NCI-H2081 (cell line): ENCODE data around the gene PNKP.

Experiments
- DNase-seq, 2 experiments: peaks; one replicate each; lab custom pipeline; 2025; lab: John Stamatoyannopoulos, UW

Gene PNKP

GRCh38 chr19:49866933-49867782 lies at the start of gene PNKP:
PNKP (minus strand) TSS chr19:49867576; CDS start chr19:49867204, 372 bp downstream.
- DNase-seq = peak; percentile 81 to 89

DNA sequence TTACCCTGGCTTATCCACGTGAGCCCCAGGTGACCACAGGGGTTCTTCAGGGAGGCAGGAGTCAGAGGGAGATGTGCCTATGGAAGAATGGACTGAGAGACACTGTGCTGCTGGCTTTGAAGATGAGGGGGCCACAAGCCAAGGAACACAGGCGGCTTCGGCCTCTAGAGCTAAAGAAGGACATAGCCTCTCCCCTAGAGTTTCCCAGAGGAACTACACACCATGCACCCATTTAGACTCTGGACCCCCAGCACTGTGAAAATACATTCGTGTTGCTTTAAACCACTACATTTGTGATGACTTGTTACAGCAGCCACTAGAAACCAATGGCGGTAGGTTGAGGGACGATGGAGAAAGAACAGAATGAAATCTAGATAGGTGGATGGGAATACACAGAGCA lies 47.9 kb upstream of the PNKP start:
- DNase-seq = no peak

- DNase-seq = no peak
Observed at GRCh38 chr19:49913720-49914119, 46.3 kb upstream of the PNKP start.

GRCh38 chr19:49912965-49913685 lies 45.7 kb upstream of the PNKP start:
- no peak for DNase-seq

DNA sequence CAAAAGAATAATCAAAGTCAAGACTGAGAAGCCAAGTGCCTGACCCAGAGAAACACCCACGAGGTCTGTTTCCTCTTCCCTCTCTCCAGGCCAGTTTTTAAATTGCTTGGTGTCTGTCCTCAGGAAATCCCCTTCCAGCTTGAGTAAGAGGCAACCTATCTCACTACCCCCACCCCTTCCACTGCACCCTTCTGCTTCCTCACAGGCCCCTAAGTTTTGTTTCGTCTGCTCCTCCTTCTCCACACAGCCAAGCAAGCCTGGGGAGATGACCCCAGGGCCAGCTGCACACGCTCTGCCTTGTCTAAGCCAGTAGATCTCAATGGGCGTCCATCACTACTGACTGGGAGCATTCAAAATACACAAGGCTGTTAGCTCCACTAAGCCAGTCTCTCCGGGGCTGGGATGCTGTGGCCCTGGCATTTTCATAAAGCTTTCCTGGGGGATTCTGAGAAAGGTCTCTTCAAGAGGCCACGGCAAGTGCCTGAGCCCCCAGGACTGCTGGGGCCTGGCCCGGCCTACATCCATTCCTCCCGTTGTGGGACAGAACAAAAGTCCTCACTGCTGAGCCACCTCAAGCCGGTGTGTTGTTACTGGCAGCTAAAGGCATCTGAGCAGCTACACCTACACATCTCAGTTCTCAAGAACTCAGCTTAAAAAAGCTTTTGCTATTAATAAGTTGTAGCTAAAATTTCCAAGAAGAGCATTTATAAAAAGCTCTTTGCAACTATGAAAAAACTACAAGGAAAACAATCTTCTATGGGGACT lies 44.2 kb upstream of the PNKP start:
- no peak for DNase-seq

GRCh38 chr19:49910179-49910578 lies 42.8 kb upstream of the PNKP start:
- DNase-seq = no peak

DNA sequence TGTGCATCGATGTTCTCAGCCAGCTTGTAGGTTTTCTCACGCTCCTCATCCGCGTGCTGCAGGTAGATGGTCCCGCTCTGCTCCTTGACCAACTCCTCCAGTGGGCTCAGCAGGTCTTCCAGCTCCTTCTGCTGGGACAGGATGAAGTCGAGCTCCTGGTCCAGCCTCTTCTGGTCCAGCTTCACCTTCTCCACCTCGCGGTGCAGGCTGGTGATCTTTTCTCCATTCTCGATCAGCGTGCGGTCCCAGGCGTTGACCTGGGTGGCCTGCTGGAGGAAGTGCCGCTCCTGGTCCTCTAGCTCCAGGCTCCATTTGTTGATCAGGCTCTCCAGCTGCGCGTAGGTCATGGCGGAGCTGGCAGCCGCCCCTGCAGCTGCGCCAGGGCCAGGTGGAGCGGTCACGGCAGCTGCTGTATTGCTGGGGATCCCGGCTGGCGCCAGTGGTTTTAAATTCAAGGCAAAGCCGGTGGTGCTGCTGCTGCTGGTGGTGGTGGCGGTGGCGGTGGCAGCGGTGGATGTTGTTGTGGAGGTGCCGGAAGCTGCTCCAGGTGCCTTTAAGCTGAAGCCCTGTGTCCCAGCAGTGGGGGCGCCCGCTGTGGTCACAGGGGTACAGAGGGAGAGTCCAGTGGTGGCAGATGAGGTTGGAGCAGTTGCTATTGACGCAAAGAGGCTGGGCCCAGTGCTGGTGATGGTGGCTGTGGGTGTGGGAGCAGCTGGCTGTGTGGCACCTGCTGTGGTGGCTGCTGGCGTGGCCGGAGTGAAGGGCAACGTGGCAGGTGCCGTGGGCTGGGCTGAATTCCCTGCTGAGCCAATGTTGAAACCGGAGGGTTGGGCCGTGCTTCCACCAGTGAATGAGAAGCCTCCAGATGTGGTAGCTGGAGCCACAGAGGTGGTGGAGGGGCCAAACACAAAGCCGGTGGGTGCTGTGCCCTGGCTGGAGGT lies 41.4 kb upstream of the PNKP start:
- no peak for DNase-seq

DNA sequence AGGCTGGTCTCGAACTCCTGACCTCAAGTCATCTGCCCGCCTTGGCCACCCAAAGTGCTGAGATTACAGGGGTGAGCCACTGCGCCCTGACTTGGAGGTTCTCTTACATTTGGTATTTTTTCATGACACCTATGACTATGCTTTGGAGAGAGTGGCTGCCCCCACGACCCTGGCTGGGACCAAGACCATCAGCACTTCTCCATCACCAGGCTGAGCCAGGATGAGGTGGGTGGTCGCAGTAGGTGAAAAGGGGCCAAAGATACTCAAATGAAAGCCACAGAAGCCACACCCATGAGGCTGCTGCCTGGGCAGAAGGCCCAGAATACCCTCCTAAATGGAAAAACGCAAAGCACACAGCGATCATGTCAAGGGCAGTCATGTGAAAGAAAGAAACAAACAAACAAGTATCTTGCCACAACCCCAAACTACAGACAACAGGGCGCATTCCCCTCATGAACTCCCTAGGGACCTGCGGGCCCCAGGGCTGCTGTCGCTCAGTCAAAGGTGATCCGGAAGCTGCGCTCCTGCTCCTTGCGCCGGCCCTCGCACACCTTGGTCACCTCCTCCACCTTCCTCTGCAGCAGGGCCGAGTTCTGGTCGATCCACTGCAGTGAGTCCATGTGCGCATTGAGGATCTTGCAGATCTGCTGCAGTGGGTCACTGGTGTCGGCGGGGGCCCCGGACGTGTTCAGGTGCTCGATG lies 40.5 kb upstream of the PNKP start:
- DNase-seq = no peak

DNA sequence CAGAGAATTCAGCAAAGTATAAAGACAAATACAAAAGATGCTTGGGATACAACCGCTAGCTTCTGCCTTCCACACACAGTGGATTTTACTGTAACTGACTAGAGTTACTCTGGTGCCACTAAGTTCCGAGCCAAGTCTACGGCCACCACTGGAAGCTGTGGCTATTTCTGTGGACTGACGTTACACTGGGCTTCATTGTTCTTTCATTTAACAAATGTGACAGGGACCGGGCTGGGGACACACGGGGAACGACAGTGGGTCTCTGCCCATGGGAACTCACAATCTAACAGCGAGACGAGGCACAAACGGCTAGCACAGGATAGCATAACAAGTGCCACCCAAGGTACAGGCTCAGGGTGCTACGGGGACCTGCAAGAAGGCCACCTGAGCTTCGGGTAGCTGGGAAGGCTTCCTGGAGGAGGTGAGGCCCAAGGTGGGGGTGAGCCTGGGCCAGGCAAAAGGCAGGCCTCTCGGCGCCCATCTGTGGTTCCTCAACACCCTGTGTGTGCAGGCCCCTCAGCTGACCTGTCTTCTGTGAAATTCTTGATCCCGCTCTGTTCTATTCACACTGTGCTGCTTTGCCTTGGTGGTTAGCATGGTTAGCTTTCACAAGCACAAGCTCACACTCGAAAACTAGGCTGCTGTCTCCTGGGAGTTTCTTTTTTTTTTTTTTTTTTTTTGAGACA lies 39.6 kb upstream of the PNKP start:
- DNase-seq = no peak

DNA sequence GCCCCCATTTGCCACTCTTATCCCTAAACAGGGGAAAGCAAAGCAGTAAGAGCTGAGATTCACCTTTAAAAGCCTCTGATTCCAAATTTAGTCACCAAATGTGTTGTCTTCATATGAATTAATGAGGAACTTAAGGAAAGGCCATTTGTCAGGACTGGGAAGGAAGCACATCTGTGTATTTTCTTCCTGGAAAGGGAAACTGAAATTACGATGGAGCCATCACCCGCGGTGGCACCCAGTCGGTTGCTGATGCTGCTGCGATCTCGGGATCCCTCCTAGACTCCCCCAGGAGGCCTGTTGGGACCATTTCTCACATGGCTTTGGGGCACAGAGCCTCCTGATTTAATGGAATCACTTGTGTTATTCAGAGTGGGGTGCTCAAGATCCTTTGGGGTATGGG lies 36.8 kb upstream of the PNKP start:
- DNase-seq = no peak

DNA sequence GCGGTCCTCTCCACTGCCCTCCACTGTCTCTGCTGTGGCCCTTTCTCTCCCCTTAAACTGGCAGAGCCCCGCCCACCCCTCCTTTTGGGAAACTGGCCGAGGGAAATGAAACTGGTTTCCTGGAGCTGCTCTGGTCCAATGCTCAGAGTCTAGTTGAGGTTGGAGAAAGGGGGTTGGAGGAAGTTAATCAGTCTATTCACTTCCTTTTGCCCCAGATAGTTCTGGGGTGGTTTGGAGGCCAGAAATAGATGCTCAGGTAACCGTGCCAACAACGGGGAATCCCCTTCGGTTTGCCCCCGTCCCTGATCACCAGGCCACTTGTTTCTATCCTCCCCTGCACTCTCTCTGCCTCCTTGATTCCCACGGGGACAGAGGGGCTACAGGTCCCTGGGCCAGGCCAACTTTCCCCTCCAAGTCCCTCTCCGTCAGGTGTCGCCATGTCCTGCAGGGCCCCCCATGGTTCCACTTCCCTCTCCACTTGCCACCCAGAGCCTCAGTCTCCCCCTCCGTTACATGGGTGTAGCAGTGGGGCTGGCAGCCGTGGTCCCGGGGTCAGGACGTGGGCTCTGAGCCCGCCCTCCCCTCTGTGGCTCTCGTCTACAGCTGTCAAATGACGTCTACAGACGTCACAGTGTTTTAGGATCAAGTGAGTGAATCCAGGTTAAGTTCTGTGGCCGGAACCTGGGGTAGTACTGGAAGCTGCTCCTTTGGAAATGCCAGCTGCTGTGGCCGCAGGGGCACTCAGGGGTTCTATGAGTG lies 29.7 kb upstream of the PNKP start, which contains the start of gene IL4I1:
TSS of gene IL4I1 (minus strand) at position 25 of the 759 bp plus-strand sequence. CDS start 727 bp downstream, outside the sequence.
- DNase-seq = no peak

DNA sequence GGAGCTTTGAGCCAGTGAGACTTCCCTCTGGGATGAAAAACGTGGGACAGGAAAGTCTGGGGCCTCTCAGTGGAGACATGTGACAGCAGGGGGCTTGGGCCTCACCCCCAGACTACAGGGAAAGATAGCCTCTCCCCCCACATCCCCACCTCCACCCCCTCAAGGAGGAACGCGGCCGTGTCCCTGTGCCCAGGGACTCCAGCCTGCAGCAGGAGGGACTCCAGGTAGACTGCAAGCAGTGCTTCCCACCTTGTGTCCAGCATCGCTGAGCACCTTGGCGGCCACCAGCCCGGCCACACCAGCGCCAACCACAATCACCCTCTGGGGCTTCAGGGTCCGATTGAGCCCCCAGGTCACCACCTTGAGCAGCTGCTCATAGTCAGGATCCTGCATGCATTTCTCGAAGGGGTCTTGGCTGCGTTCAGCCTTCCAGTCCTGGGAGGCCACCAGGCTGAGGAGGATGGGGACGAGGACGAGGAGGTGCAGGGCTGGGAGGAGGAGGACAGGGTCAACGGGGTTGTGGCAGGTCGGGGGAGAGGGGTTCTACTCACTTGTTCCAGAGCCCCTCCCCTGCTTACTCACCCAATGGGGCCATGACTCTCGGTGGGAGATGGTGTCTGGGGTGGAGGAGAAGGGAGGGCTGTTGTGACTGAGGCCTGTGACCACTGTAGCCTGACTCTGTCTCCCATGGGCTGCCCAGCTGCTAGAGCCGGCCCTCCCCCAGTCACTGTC lies 28.4 kb upstream of the PNKP start:
- no peak for DNase-seq

- DNase-seq = no peak
Observed at GRCh38 chr19:49894879-49895565, 27.6 kb upstream of the PNKP start.

GRCh38 chr19:49894011-49894664 lies 26.8 kb upstream of the PNKP start:
- DNase-seq = no peak

GRCh38 chr19:49892716-49893115 lies 25.3 kb upstream of the PNKP start:
- no peak for DNase-seq

DNA sequence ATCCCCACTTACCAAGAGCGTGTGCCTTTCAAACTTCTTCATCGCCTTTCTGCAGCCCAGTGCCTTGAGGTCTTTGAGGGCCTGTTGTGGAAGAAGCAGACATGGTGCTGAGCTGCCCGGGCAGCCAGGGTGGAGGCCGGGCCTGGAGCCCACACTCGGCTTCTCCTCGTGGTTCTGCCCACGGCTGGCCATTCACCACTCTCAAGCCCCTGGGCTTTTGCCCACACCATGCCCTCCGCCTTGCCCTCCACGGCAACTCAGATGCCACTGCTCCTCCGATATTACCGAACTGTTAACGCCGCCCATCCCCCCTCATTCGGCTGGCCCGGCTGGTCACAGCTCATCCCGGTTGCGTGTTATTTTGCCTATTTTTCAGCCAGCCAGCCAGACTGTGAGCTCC lies 24.0 kb upstream of the PNKP start:
- DNase-seq = no peak
